Body of pancreas (tissue), 4 donors: ENCODE results near the gene FAM120B.

Experiments used
- CTCF ChIP-seq, 7 experiments: fragments of 450-650 bp in 4 of 7; fragments of 200-600 bp in 3 of 7; sonication (generic) in 3 of 7; IDR thresholded peaks; one replicate each; pipeline ENCODE4 v1.5.1; 2016 to 2019; ENCODE audit warnings: antibody characterized with exemption in 7 of 7
- POLR2A ChIP-seq, 3 donors: fragments of 450-650 bp; IDR thresholded peaks; one replicate each; pipeline ENCODE4 v1.6.1; 2016; ENCODE audit warnings: antibody characterized with exemption in 3 of 3, mild to moderate bottlenecking in 2 of 3

- no peak for TF ChIP-seq CTCF (IDR thresholded peaks at IDR 0.05)
- TF ChIP-seq POLR2A (IDR thresholded peaks at IDR 0.05): peak in 1 of 3 donors; percentile 28
Observed at GRCh38 chr6:170420791-170421776, 114.5 kb downstream of the FAM120B start.
